BE2C (cell line): Measurements from ENCODE around the gene PTPRU.

Experiments
- DNase-seq: peaks from one replicate; pipeline ENCODE4 v3.0.0-alpha.2; 2020
- H3K27me3 ChIP-seq: fragments of 250-450 bp; sonication (Bioruptor Pico); 2 replicates; pipeline ENCODE4 v1.5.1; 2020; ENCODE audit warnings: mild to moderate bottlenecking
- H3K36me3 ChIP-seq: fragments of 250-450 bp; sonication (Bioruptor Pico); 2 replicates; pipeline ENCODE4 v1.5.1; 2020; ENCODE audit warnings: mild to moderate bottlenecking
- H3K4me1 ChIP-seq: fragments of 250-450 bp; sonication (Bioruptor Pico); 2 replicates; pipeline ENCODE4 v1.5.1; 2020
- H3K4me3 ChIP-seq: 2 replicates; pipeline ENCODE4 v1.5.1; 2011; ENCODE audit warnings: low read depth, low read length
- H3K9me3 ChIP-seq: fragments of 250-450 bp; sonication (Bioruptor Pico); 2 replicates; pipeline ENCODE4 v1.5.1; 2020
- CTCF ChIP-seq: IDR thresholded peaks from 2 replicates; pipeline ENCODE4 v1.5.1; 2012; ENCODE audit warnings: mild to moderate bottlenecking, low read depth, low read length

PTPRU gene

DNA sequence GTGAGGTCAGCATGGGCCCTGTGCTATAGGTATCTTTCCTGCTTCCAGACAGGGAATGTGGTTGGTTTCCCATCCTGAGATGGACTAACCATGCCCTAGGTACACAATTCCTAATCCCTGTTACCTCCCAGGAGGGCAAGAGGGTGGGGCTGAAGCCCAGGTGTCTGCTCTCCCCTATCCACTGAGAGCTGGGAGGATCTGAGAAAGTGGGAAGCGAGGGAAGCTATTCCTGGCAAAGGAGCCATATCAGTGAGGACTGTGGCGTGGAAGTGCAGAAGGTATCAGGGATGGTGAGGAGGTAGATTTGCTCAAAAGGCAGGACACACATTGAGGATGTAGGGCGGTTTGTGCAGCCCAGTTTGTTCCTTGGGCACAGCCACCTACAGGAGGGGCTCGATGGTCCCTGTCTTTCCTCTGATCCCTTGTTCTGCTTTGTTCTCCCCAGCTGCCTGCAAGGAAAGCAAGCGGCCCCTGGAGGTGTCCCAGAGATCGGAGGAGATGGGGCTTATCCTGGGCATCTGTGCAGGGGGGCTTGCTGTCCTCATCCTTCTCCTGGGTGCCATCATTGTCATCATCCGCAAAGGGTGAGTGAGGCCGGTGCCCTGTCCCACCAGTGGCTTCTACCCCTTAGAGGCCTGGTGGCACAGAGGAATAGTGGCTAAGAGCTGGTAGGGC is 48.1 kb downstream of the PTPRU start:
- H3K4me3 ChIP-seq: no peak overlapping the region
- TF ChIP-seq CTCF: no peak
- 0 out of 2 replicates have a peak, but pooled peaks cover 5% of the 10 kb centered on the region for H3K36me3 ChIP-seq
- no peak for DNase-seq
- no peaks in the 10 kb centered on the region for H3K27me3 ChIP-seq
- H3K4me1 ChIP-seq: peaks cover 3% of the 10 kb centered on the region; the same call in 1 of the 2 replicates
- no peaks in the 10 kb centered on the region for H3K9me3 ChIP-seq

DNA sequence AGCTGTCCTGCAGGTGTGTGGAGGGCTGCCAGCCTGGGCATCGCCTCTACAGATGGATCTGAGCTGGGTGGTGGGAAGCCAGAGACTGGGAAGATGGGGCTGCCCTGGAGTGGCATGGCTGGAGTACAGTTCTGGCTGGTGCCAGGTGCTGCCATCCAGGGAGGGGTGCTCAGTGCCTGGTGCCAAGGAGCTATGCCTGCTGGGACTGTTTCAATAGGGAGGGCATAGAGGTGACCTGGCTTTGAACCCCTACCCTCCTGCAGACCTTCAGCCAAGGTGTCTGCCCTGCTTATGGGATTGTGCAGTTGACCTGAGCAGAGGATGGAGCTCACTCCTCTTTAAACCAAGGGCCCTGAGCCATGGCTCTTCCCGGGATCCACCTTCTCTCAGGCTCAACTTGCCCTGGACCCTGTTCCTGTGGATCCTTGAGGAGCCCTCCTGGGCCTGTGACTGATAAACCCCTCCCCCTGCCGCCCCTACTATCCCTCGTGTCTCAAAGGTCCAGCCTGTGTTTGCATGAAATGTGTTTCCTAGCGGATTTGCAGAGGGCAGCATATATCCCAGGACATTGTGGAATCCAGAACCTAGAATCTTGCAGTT is 48.7 kb downstream of the PTPRU start:
- DNase-seq: no peak
- peaks cover 3% of the 10 kb centered on the region; the same call in 1 of the 2 replicates for H3K4me1 ChIP-seq
- no peak overlapping the region for H3K4me3 ChIP-seq
- H3K36me3 ChIP-seq: 0 out of 2 replicates have a peak, but pooled peaks cover 5% of the 10 kb centered on the region
- no peaks in the 10 kb centered on the region for H3K9me3 ChIP-seq
- no peaks in the 10 kb centered on the region for H3K27me3 ChIP-seq
- TF ChIP-seq CTCF: no peak

- Histone ChIP-seq H3K36me3 (0 out of 2 replicates have a peak, but pooled peaks cover 5% of the 10 kb centered on the region), H3K4me1 (peaks cover 3% of the 10 kb centered on the region; the same call in 1 of the 2 replicates), H3K27me3 (no peaks in the 10 kb centered on the region), H3K4me3 (no peak overlapping the region), H3K9me3 (no peaks in the 10 kb centered on the region)
- no peak for DNase-seq
- TF ChIP-seq CTCF: no peak
These were observed 49.4 kb downstream of the PTPRU start for GRCh38 chr1:29285771-29286170.

- H3K27me3 ChIP-seq: no peaks in the 10 kb centered on the region
- 0 out of 2 replicates have a peak, but pooled peaks cover 5% of the 10 kb centered on the region for H3K36me3 ChIP-seq
- DNase-seq: no peak
- no peak overlapping the region for H3K4me3 ChIP-seq
- H3K4me1 ChIP-seq: peaks cover 3% of the 10 kb centered on the region; the same call in 1 of the 2 replicates
- TF ChIP-seq CTCF: no peak
- H3K9me3 ChIP-seq: no peaks in the 10 kb centered on the region
These were observed 50.0 kb downstream of the PTPRU start for GRCh38 chr1:29286194-29286767.

GRCh38 chr1:29289493-29289892 is 53.2 kb downstream of the PTPRU start:
- TF ChIP-seq CTCF: no peak
- H3K9me3 ChIP-seq: no peaks in the 10 kb centered on the region
- no peak for DNase-seq
- no peaks in the 10 kb centered on the region for H3K36me3 ChIP-seq
- H3K27me3 ChIP-seq: no peaks in the 10 kb centered on the region
- H3K4me1 ChIP-seq: no peaks in the 10 kb centered on the region
- no peak overlapping the region for H3K4me3 ChIP-seq
